Measurements from ENCODE around the gene ASTN2. TPM values are rescaled to one million over a fixed set of nuclear protein-coding genes. Genes with fewer than 3 reads are reported as not detected.

Gene ASTN2
- total RNA-seq, 1 experiment from 2014 or later = 4.8 TPM

DNA sequence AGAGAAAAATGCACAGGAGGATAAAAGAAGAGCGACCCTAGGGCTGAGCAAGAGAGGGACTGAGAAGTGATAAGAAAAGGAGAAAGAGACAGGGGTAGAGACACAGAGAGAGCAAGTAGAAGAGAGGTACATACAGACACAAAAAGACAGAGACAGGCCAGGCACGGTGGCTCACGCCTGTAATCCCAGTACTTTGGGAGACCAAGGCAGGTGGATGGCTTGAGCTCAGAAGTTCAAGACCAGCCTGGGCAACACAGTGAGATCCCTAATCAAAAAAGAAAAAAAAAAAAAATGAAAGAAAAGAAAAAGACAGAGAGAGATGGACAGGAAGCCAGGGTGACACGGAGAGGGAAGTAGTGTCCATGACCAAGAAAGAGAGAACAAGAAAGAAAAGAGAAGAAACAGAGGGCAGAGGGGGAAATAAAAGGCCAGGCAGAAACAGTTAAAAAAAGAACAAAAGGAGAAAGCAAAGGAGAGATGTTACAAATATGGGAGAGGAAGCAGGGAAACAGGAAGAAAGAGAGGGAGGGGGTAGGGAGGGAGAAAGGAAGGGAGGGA is 937.2 kb downstream of the ASTN2 start:
- no peaks in the 10 kb centered on the region for H3K79me2 ChIP-seq (ENCODE audit: insufficient read depth, low read length)
- H2AFZ ChIP-seq (ENCODE audit: low read depth, low read length, poor library complexity, severe bottlenecking) = no peak overlapping the region
- no TSS peak for BruUV-seq (replicated peaks)
- H3K27me3 ChIP-seq (ENCODE audit: insufficient read depth, low read length) = no peaks in the 10 kb centered on the region
- H3K4me3 ChIP-seq (replicated peaks in 1 of 2; ENCODE audit: low read depth in 1 of 2, low read length in 2 of 2) = no peak overlapping the region
- DNase-seq (ENCODE audit: low read depth, low spot score) (no peak), ATAC-seq (no peak)
- no peak overlapping the region for H3K27ac ChIP-seq (ENCODE audit: low read depth, low read length)
- no peaks in the 10 kb centered on the region for H3K4me1 ChIP-seq (ENCODE audit: control insufficient read depth in 1 of 2, insufficient read depth in 2 of 2, low read length in 2 of 2)
- no peak overlapping the region for H3K9ac ChIP-seq (ENCODE audit: low read length)
- CTCF ChIA-PET = no interaction called here
- no peaks in the 10 kb centered on the region for H3K9me3 ChIP-seq (ENCODE audit: control insufficient read depth in 1 of 2, insufficient read depth in 1 of 2, low read depth in 1 of 2, low read length in 2 of 2)
- RAD21 ChIA-PET (ENCODE audit: low non-redundant PET in 1 of 2, low total read pairs in 2 of 2, uncharacterized antibody in 2 of 2, unreplicated experiment in 2 of 2) = no interaction called here
- POLR2A ChIA-PET = no interaction called here
- H3K4me2 ChIP-seq (ENCODE audit: low read length) = no peak overlapping the region
- H3K9me2 ChIP-seq (ENCODE audit: insufficient read depth) = no peaks in the 10 kb centered on the region
- H3K36me3 ChIP-seq (ENCODE audit: control insufficient read depth in 1 of 2, insufficient read depth in 2 of 2, low read length in 2 of 2) = no peaks in the 10 kb centered on the region
- no peaks in the 10 kb centered on the region for H4K20me1 ChIP-seq (ENCODE audit: insufficient read depth)
- TF ChIP-seq SIN3A (IDR thresholded peaks at IDR 0.05; ENCODE audit: low read depth) = no peak
- intact Hi-C loops (cut with micrococcal nuclease) = no loop called here

- H3K27ac ChIP-seq (ENCODE audit: low read depth, low read length) = no peak overlapping the region
- intact Hi-C loops (cut with micrococcal nuclease) = no loop called here
- H3K9me3 ChIP-seq (ENCODE audit: control insufficient read depth in 1 of 2, insufficient read depth in 1 of 2, low read depth in 1 of 2, low read length in 2 of 2) = no peaks in the 10 kb centered on the region
- ATAC-seq = no peak
- TF ChIP-seq CTCF (IDR thresholded peaks at IDR 0.05 in 2 of 3, conservative IDR thresholded peaks at IDR 0.05 in 1 of 3; ENCODE audit: borderline replicate concordance in 1 of 3, insufficient read depth in 1 of 3, low read depth in 2 of 3, low read length in 2 of 3) = no peak
- TF ChIP-seq POLR2A (IDR thresholded peaks at IDR 0.05; ENCODE audit: borderline replicate concordance, extremely low read depth, insufficient read depth, insufficient read length) = no peak
- TF ChIP-seq MAX (IDR thresholded peaks at IDR 0.05) = no peak
- TF ChIP-seq SRF (IDR thresholded peaks at IDR 0.05; ENCODE audit: low read depth) = no peak
- no peak overlapping the region for H3K9ac ChIP-seq (ENCODE audit: low read length)
- no peaks in the 10 kb centered on the region for H3K27me3 ChIP-seq (ENCODE audit: insufficient read depth, low read length)
- H3K4me1 ChIP-seq (ENCODE audit: control insufficient read depth in 1 of 2, insufficient read depth in 2 of 2, low read length in 2 of 2) = no peaks in the 10 kb centered on the region
- H4K20me1 ChIP-seq (ENCODE audit: insufficient read depth) = no peaks in the 10 kb centered on the region
- no peak overlapping the region for H2AFZ ChIP-seq (ENCODE audit: low read depth, low read length, poor library complexity, severe bottlenecking)
- no peaks in the 10 kb centered on the region for H3K9me2 ChIP-seq (ENCODE audit: insufficient read depth)
- RAD21 ChIA-PET (ENCODE audit: low non-redundant PET in 1 of 2, low total read pairs in 2 of 2, uncharacterized antibody in 2 of 2, unreplicated experiment in 2 of 2) = no interaction called here
- no peaks in the 10 kb centered on the region for H3K36me3 ChIP-seq (ENCODE audit: control insufficient read depth in 1 of 2, insufficient read depth in 2 of 2, low read length in 2 of 2)
- POLR2A ChIA-PET = no interaction called here
- BruUV-seq (replicated peaks) = no TSS peak
- no peak overlapping the region for H3K4me3 ChIP-seq (replicated peaks in 1 of 2; ENCODE audit: low read depth in 1 of 2, low read length in 2 of 2)
- H3K79me2 ChIP-seq (ENCODE audit: insufficient read depth, low read length) = no peaks in the 10 kb centered on the region
- CTCF ChIA-PET = no interaction called here
- no peak for DNase-seq (ENCODE audit: low read depth, low spot score)
- no peak overlapping the region for H3K4me2 ChIP-seq (ENCODE audit: low read length)
Measured at GRCh38 chr9:116476935-116477381, 937.9 kb downstream of the ASTN2 start.
